Common myeloid progenitor, CD34-positive (primary cell): ENCODE measurements around the gene TMEM109.

ENCODE experiments used
- CTCF ChIA-PET: fragments of 350-600 bp; sonication (Branson Sonifier 250); formaldehyde crosslinking; loops from one replicate; lab custom pipeline; 2021; ENCODE audit warnings: antibody characterized with exemption; lab: Charles Lee
- POLR2A ChIA-PET: fragments of 350-600 bp; sonication (Branson Sonifier 250); formaldehyde crosslinking; loops from one replicate; lab custom pipeline; 2021; ENCODE audit warnings: antibody characterized with exemption; lab: Charles Lee
- DNase-seq, 3 donors: peaks; one replicate each; pipeline versions ENCODE4 v3.0.0 to v3.0.0-alpha.2; 2013
- H3K27ac ChIP-seq, 2 experiments: 1 replicate in 1 of 2; 2 replicates in 1 of 2; pipeline ENCODE4 v1.7.0; 2013; ENCODE audit warnings: inconsistent platforms in 2 of 2, low read length in 2 of 2, mild to moderate bottlenecking in 2 of 2, low read depth in 1 of 2, moderate library complexity in 1 of 2; ENCODE audit not compliant: severe bottlenecking in 2 of 2, insufficient read depth in 1 of 2, poor library complexity in 1 of 2
- H3K27me3 ChIP-seq, 5 experiments: replicated peaks in 2 of 5; 1 replicate in 3 of 5; 2 replicates in 2 of 5; pipeline versions ENCODE4 v1.6.1 to v1.7.0; 2013; ENCODE audit warnings: low read length in 4 of 5, mild to moderate bottlenecking in 2 of 5, moderate library complexity in 2 of 5, inconsistent platforms in 1 of 5; ENCODE audit not compliant: insufficient read depth in 5 of 5, control insufficient read depth in 4 of 5
- H3K36me3 ChIP-seq, 4 experiments: 1 replicate in 2 of 4; 2 replicates in 2 of 4; pipeline versions ENCODE4 v1.6.1 to v1.7.0; 2013; ENCODE audit warnings: low read length in 3 of 4, control low read depth in 1 of 4, mild to moderate bottlenecking in 1 of 4; ENCODE audit not compliant: control insufficient read depth in 4 of 4, insufficient read depth in 4 of 4
- H3K4me1 ChIP-seq, 4 experiments: 1 replicate in 3 of 4; 2 replicates in 1 of 4; pipeline versions ENCODE4 v1.6.1 to v1.7.1; 2013; ENCODE audit warnings: low read length in 3 of 4, mild to moderate bottlenecking in 3 of 4, control low read depth in 1 of 4, inconsistent platforms in 1 of 4, moderate library complexity in 1 of 4; ENCODE audit not compliant: control insufficient read depth in 4 of 4, insufficient read depth in 4 of 4; ENCODE audit errors: control extremely low read depth in 1 of 4
- H3K4me3 ChIP-seq, 7 experiments: 1 replicate in 4 of 7; 2 replicates in 3 of 7; pipeline versions ENCODE4 v1.5.1 to v1.7.0; 2013; ENCODE audit warnings: mild to moderate bottlenecking in 7 of 7, low read length in 6 of 7, moderate library complexity in 6 of 7, inconsistent platforms in 2 of 7, low read depth in 2 of 7, control low read depth in 1 of 7; ENCODE audit not compliant: insufficient read depth in 4 of 7, control insufficient read depth in 1 of 7; ENCODE audit errors: extremely low read depth in 1 of 7
- H3K9me3 ChIP-seq, 5 experiments: 1 replicate in 4 of 5; 2 replicates in 1 of 5; pipeline versions ENCODE4 v1.6.1 to v1.7.1; 2013; ENCODE audit warnings: low read length in 4 of 5, mild to moderate bottlenecking in 2 of 5, inconsistent platforms in 1 of 5, low read depth in 1 of 5, moderate library complexity in 1 of 5; ENCODE audit not compliant: control insufficient read depth in 4 of 5, insufficient read depth in 2 of 5; ENCODE audit errors: control extremely low read depth in 1 of 5
- WGBS: methylation state at CpG from one replicate; pipeline ENCODE4 v1.1.5; 2013; ENCODE audit not compliant: insufficient coverage; 5-methylcytosine and 5-hydroxymethylcytosine counted together

Gene TMEM109

DNA sequence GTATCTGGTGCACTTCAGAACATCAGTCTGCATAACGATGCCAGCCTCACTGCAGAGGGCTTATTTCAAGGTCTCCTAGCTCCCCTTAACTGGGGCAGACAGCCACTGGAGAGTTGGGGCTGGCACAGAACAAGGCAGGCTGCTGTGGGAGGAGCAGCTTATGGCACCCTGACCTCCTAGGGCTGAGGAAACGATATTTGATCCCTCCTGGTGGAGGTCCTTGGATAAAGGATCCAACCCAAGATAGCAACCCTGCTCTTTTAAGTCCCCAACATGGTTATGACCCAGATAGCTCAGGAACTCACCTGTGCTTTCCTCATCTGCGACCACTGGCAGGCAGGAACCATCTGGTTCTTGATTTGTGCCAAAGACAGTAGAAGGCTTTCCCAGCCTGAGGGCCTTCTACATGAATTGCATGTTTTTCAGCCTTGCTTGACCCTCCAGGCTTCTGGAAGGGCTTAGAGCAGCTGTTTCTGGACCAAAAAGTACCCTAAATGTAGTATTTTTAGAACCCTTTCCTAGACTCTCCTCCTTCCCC lies 2.8 kb downstream of the TMEM109 start:
- peaks cover 15 to 32% (median 29%) of the 10 kb centered on the region in 4 experiments for H3K36me3 ChIP-seq
- 92% methylated on average over 3 of the region's 3 CpGs for WGBS
- no peak for DNase-seq
- no peaks in the 10 kb centered on the region for H3K9me3 ChIP-seq
- no peaks in the 10 kb centered on the region for H3K27me3 ChIP-seq
- H3K27ac ChIP-seq = no peak overlapping the region
- H3K4me1 ChIP-seq = peaks cover 23 to 48% (median 42%) of the 10 kb centered on the region in 4 experiments
- ChIA-PET POLR2A (no interaction called here), CTCF (interaction anchor here (1.1 to 1.7 kb wide), 3 partner anchors 11 to 149 kb away, joined by 3 to 11 read pairs (median 3); no protein-coding TSS in a partner anchor)
- no peak overlapping the region for H3K4me3 ChIP-seq

DNA sequence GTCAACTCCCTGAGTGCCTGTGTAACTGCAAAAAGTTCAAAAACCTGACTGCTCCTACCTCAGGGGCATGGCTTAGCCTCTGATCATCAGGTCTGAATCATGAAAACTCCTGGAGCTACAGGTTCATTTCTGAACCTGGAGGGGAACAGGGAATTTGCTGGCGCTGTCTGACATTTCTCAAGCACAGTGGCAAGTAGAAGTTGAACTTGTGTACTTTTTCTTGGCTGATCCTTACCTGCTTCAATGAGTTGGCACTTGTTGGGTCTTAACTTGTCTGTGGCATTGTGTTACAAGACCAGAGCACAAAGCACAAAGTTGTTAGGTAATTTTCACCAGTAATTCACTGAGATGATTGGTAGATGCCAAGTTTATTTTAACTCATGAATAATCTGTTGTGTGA lies 3.3 kb downstream of the TMEM109 start:
- no peak for DNase-seq
- CTCF ChIA-PET = interaction anchor here (1.1 kb wide), 1 partner anchor 29 kb away, joined by 3 read pairs; no protein-coding TSS in a partner anchor
- peaks cover 23 to 48% (median 42%) of the 10 kb centered on the region in 4 experiments for H3K4me1 ChIP-seq
- POLR2A ChIA-PET = no interaction called here
- peaks cover 16 to 37% (median 35%) of the 10 kb centered on the region in 4 experiments for H3K36me3 ChIP-seq
- H3K9me3 ChIP-seq = no peaks in the 10 kb centered on the region
- H3K4me3 ChIP-seq = no peak overlapping the region
- 100% methylated on average over 1 of the region's 1 CpG for WGBS
- H3K27me3 ChIP-seq = peaks cover 0 to 3% (median 0%) of the 10 kb centered on the region in 5 experiments
- no peak overlapping the region for H3K27ac ChIP-seq

DNA sequence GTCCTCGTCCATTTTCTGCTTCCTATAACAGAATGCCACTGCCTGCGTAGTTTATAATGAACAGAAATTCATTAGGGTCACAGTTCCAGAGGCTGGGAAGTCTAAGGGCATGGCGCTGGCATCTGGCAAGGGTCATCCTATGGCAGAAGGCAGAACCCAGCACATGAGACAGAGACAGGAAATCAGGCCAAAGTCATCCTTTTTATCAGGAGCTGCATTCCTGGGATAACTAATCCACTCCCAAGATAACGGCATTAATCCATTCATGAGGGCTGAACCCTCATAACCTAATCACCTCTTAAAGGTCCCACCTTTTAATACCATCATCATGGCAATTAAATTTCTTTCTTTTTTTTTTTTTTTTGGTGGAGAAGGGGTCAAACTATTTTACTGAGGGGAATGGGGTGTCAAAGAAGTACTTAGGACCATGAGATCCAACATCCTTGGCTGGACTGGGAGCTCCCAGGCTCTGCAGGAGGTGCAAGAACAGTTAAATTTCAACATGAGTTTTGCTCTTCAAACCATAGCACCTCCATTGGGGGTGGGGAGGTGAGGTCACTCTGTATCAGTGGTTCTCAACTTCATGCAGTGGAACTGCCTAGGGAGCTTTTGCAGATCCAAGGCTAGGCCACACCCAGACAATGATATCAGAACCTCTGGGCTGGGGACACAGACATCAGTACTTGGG lies 4.4 kb downstream of the TMEM109 start:
- no peaks in the 10 kb centered on the region for H3K9me3 ChIP-seq
- no peak overlapping the region for H3K4me3 ChIP-seq
- H3K4me1 ChIP-seq = peaks cover 18 to 45% (median 39%) of the 10 kb centered on the region in 4 experiments
- POLR2A ChIA-PET = no interaction called here
- peaks cover 18 to 48% (median 43%) of the 10 kb centered on the region in 4 experiments for H3K36me3 ChIP-seq
- CTCF ChIA-PET = interaction anchor here (1.0 to 4.2 kb wide), 6 partner anchors 10 to 211 kb away, joined by 3 to 12 read pairs (median 3); no protein-coding TSS in a partner anchor
- H3K27ac ChIP-seq = no peak overlapping the region
- 100% methylated on average over 4 of the region's 4 CpGs for WGBS
- H3K27me3 ChIP-seq = peaks cover 0 to 12% (median 2%) of the 10 kb centered on the region in 5 experiments
- DNase-seq = no peak

GRCh38 chr11:60918939-60919265 lies 4.9 kb downstream of the TMEM109 start:
- 93% methylated on average over 2 of the region's 2 CpGs for WGBS
- Histone ChIP-seq H3K27me3 (peaks cover 0 to 17% (median 4%) of the 10 kb centered on the region in 5 experiments), H3K36me3 (peaks cover 18 to 50% (median 45%) of the 10 kb centered on the region in 4 experiments), H3K4me3 (no peak overlapping the region), H3K4me1 (peaks cover 14 to 43% (median 37%) of the 10 kb centered on the region in 4 experiments), H3K27ac (no peak overlapping the region), H3K9me3 (no peaks in the 10 kb centered on the region)
- CTCF ChIA-PET = interaction anchor here (0.9 to 4.2 kb wide), 7 partner anchors 10 to 210 kb away, joined by 3 to 12 read pairs (median 3); no protein-coding TSS in a partner anchor
- POLR2A ChIA-PET = no interaction called here
- DNase-seq = peak in 1 of 3 donors; percentile 9

- WGBS = 17% methylated on average over 1 of the region's 1 CpG
- DNase-seq = peak in 2 of 3 donors; percentile 57 to 62
- CTCF ChIA-PET = interaction anchor here (0.9 to 4.2 kb wide), 5 partner anchors 10 to 209 kb away, joined by 3 to 12 read pairs (median 3); no protein-coding TSS in a partner anchor
- Histone ChIP-seq H3K27me3 (peaks cover 0 to 21% (median 6%) of the 10 kb centered on the region in 5 experiments), H3K36me3 (peaks cover 18 to 50% (median 45%) of the 10 kb centered on the region in 4 experiments), H3K4me1 (peaks cover 14 to 43% (median 38%) of the 10 kb centered on the region in 4 experiments), H3K27ac (no peak overlapping the region), H3K9me3 (no peaks in the 10 kb centered on the region), H3K4me3 (peak overlapping the region in 1 of 7 experiments; percentile 7)
- POLR2A ChIA-PET = no interaction called here
Measured at GRCh38 chr11:60919320-60919719, 5.4 kb downstream of the TMEM109 start.

- H3K9me3 ChIP-seq = no peaks in the 10 kb centered on the region
- ChIA-PET CTCF (interaction anchor here (0.9 to 4.2 kb wide), 3 partner anchors 11 to 209 kb away, joined by 3 to 12 read pairs (median 3); no protein-coding TSS in a partner anchor), POLR2A (no interaction called here)
- WGBS = 100% methylated on average over 2 of the region's 2 CpGs
- H3K4me1 ChIP-seq = peaks cover 13 to 42% (median 38%) of the 10 kb centered on the region in 4 experiments
- H3K27ac ChIP-seq = no peak overlapping the region
- H3K36me3 ChIP-seq = peaks cover 18 to 50% (median 45%) of the 10 kb centered on the region in 4 experiments
- peaks cover 0 to 26% (median 9%) of the 10 kb centered on the region in 5 experiments for H3K27me3 ChIP-seq
- no peak for DNase-seq
- H3K4me3 ChIP-seq = no peak overlapping the region
Measured at GRCh38 chr11:60919956-60920355, 6.0 kb downstream of the TMEM109 start.
